GM13976 (cell line): ENCODE results near the gene PIEZO2.

ENCODE experiments used
- DNase-seq: peaks from one replicate; pipeline ENCODE4 v3.0.0; 2012; ENCODE audit warnings: low spot score
- in situ Hi-C: fragments of 300-500 bp; cut with MboI; formaldehyde crosslinking; loops from one replicate; pipeline ENCODE4 v1.12.0; 2022; ENCODE audit warnings: low sequenced_read_pairs, mixed read lengths, inconsistent platforms; ENCODE audit not compliant: unreplicated experiment
- TF ChIP-seq, protein P1 (sequence below): IDR thresholded peaks from 2 replicates; pipeline ENCODE4 v1.5.1; 2012; ENCODE audit warnings: borderline replicate concordance, mild to moderate bottlenecking; ENCODE audit not compliant: insufficient read depth; ENCODE audit errors: extremely low read depth, missing control alignments, control extremely low read depth

The PIEZO2 gene

DNA sequence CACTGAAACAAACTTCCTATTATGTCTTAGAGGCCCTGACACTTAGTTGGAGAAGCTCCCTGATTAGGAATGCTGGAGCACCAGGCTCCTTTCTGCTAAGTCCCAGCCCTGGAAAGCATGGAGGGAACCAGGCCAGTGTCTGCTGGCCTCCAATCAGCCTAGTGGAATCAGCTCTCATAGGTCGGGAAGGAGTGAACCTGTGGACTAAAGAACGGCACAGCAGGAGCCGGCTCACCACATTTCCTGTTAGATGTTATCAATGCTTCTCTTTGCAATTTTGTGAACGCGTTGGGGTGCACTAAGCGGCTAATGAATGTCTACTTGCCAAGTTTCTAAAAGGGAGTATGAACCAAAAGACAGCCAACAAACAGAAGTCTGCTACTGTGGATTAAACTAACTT is 326.9 kb downstream of the PIEZO2 start:
- no peak for DNase-seq
- in situ Hi-C loops: no loop called here

DNA sequence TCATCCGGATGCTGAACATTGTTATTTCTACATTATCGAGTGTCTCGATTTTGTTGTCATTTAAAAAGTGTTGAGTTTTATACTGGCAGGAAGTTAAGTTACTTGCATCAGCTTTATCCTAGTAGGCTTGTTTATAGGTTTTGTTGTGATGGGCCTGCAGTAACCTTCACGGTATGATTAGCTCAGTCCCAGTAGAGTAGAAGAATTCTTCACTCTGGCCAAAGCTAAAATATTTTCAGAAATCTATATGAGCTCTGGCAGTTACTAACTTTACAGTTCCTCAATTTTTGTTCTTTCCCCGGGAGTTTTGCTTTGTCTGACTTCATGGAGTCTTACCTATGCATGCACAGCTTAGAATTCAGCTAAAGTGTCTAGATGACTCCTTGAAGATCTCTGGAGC is 328.7 kb downstream of the PIEZO2 start:
- TF ChIP-seq, protein P1, sequence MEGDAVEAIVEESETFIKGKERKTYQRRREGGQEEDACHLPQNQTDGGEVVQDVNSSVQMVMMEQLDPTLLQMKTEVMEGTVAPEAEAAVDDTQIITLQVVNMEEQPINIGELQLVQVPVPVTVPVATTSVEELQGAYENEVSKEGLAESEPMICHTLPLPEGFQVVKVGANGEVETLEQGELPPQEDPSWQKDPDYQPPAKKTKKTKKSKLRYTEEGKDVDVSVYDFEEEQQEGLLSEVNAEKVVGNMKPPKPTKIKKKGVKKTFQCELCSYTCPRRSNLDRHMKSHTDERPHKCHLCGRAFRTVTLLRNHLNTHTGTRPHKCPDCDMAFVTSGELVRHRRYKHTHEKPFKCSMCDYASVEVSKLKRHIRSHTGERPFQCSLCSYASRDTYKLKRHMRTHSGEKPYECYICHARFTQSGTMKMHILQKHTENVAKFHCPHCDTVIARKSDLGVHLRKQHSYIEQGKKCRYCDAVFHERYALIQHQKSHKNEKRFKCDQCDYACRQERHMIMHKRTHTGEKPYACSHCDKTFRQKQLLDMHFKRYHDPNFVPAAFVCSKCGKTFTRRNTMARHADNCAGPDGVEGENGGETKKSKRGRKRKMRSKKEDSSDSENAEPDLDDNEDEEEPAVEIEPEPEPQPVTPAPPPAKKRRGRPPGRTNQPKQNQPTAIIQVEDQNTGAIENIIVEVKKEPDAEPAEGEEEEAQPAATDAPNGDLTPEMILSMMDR: no peak
- in situ Hi-C loops: no loop called here
- DNase-seq: no peak

More for the DNA sequence above, 326.9 kb downstream of the PIEZO2 start:
- TF ChIP-seq, protein P1: no peak

DNA sequence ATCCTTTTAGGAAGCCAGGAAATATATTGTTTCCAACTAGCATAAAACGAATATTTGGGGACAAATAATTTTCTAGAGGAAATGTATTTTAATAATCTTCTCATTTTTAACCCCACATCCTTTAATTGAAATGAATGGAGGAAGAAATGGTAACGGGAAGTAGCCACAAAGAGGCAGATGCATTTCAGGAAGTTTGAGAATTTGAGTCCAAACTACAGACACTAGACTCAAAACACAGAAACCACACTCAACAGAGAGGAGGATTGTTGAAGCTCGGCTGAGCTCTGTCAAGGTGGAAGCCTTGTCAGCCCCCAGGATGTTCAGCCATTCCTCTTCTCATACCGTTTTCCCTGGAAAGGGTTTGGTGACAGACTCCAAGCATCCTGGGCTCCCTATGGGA is 335.0 kb downstream of the PIEZO2 start:
- no peak for DNase-seq
- TF ChIP-seq, protein P1: no peak
- in situ Hi-C loops: no loop called here

- in situ Hi-C loops: no loop called here
- no peak for DNase-seq
- TF ChIP-seq, protein P1: no peak
Observed at GRCh38 chr18:10805587-10806118, 343.7 kb downstream of the PIEZO2 start.

- TF ChIP-seq, protein P1: no peak
- in situ Hi-C loops: no loop called here
- no peak for DNase-seq
Observed at GRCh38 chr18:10804126-10804525, 345.2 kb downstream of the PIEZO2 start.

DNA sequence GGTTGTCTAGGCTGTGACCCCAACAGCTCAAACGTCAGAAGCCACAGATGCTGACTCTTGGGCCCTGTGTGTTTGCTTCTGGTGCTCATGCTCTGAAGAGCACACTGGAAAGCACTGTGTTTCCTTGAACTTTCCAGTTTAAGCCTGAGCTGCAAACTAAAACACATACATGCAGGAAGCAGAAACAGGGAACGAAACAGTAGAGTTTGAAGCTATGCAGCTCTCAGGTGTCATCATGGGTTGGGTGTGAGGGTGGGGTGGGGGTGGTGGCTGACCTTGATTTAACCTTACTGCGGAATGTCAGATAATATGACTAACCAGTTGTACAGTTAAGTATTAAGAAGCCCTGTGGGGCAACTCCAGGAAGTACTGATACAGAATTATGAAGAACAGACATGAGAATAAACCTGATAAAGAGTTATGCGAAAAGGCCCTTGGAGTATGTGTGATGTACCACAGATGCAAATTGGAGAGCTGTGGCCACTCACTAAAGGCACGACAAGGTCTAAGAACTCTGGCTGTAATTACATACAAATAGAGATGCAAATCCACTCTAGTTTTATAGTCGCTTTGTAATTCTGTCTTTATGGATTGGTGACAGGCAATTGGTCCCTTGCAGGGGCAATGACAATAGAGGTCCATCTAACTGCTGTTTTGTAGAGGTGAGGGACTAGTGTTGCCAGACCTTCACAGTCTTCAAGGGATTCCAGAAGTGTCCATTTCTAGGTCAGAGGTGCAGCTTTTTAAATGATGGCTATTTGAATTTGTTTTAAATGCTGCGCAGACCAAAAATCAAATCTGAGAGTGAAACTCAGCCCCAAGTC is 350.4 kb downstream of the PIEZO2 start:
- TF ChIP-seq, protein P1: no peak
- DNase-seq: no peak
- in situ Hi-C loops: no loop called here
